ENCODE results near the gene FYCO1.

GRCh38 chr3:45951946-45952345, 43.7 kb downstream of the FYCO1 start:
- TF ChIP-seq, protein P1, sequence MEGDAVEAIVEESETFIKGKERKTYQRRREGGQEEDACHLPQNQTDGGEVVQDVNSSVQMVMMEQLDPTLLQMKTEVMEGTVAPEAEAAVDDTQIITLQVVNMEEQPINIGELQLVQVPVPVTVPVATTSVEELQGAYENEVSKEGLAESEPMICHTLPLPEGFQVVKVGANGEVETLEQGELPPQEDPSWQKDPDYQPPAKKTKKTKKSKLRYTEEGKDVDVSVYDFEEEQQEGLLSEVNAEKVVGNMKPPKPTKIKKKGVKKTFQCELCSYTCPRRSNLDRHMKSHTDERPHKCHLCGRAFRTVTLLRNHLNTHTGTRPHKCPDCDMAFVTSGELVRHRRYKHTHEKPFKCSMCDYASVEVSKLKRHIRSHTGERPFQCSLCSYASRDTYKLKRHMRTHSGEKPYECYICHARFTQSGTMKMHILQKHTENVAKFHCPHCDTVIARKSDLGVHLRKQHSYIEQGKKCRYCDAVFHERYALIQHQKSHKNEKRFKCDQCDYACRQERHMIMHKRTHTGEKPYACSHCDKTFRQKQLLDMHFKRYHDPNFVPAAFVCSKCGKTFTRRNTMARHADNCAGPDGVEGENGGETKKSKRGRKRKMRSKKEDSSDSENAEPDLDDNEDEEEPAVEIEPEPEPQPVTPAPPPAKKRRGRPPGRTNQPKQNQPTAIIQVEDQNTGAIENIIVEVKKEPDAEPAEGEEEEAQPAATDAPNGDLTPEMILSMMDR (conservative IDR thresholded peaks at IDR 0.05 in 1 of 2, IDR thresholded peaks at IDR 0.05 in 1 of 2; ENCODE audit: extremely low read depth in 1 of 2, insufficient read depth in 1 of 2, low read depth in 1 of 2, low read length in 2 of 2): no peak
- TF ChIP-seq EZH2 (IDR thresholded peaks at IDR 0.05; ENCODE audit: borderline replicate concordance, low read length): no peak
